Thoracic aorta (tissue), 2 donors: ENCODE results near the gene RNF31. TPM values are rescaled to one million over a fixed set of nuclear protein-coding genes. Genes with fewer than 3 reads are reported as not detected.

ENCODE experiments used
- ATAC-seq: fragments of 150-250 bp; one replicate; pipeline ENCODE4 v1.8.0; 2017; ENCODE audit warnings: low read depth; ENCODE audit not compliant: insufficient number of reproducible peaks, low FRiP score
- DNase-seq: peaks from one replicate; pipeline ENCODE4 v3.0.0-alpha.2; 2020; ENCODE audit warnings: low spot score
- H3K27ac ChIP-seq, 2 donors: fragments of 200-600 bp; sonication (generic); 1 replicate in 1 of 2; 2 replicates in 1 of 2; pipeline ENCODE4 v1.5.1; 2016; ENCODE audit warnings: mild to moderate bottlenecking in 2 of 2, moderate library complexity in 2 of 2
- H3K27me3 ChIP-seq: fragments of 200-600 bp; sonication (generic); replicated peaks from 2 replicates; pipeline ENCODE4 v1.6.0; 2016; ENCODE audit warnings: mild to moderate bottlenecking; ENCODE audit not compliant: insufficient read depth
- H3K36me3 ChIP-seq: fragments of 200-600 bp; sonication (generic); one replicate; pipeline ENCODE4 v1.5.1; 2016
- H3K4me1 ChIP-seq, 2 donors: fragments of 200-600 bp; sonication (generic); 1 replicate in 1 of 2; 2 replicates in 1 of 2; pipeline versions ENCODE4 v1.5.1 to v1.6.0; 2016; ENCODE audit warnings: low read depth in 2 of 2, mild to moderate bottlenecking in 1 of 2; ENCODE audit not compliant: control insufficient read depth in 1 of 2
- H3K4me3 ChIP-seq: fragments of 200-600 bp; sonication (generic); 2 replicates; pipeline ENCODE4 v1.5.1; 2016; ENCODE audit warnings: mild to moderate bottlenecking
- H3K9me3 ChIP-seq: fragments of 200-600 bp; sonication (generic); 2 replicates; pipeline ENCODE4 v1.5.1; 2016
- total RNA-seq, 2 donors: library from RNA; depleted of rRNA; stranded (reverse); fragments of >200 nt; gene quantifications; one replicate each; pipeline versions ENCODE4 v1.1.0 to v1.2.3, GENCODE V29; 2016
- TF ChIP-seq, protein P1 (sequence below): fragments of 200-600 bp; sonication (generic); IDR thresholded peaks from one replicate; pipeline ENCODE4 v1.5.1; 2019; ENCODE audit warnings: antibody characterized with exemption

RNF31 gene
- total RNA-seq, 2 donors from 2014 or later = 60.4 to 94.6 TPM

DNA sequence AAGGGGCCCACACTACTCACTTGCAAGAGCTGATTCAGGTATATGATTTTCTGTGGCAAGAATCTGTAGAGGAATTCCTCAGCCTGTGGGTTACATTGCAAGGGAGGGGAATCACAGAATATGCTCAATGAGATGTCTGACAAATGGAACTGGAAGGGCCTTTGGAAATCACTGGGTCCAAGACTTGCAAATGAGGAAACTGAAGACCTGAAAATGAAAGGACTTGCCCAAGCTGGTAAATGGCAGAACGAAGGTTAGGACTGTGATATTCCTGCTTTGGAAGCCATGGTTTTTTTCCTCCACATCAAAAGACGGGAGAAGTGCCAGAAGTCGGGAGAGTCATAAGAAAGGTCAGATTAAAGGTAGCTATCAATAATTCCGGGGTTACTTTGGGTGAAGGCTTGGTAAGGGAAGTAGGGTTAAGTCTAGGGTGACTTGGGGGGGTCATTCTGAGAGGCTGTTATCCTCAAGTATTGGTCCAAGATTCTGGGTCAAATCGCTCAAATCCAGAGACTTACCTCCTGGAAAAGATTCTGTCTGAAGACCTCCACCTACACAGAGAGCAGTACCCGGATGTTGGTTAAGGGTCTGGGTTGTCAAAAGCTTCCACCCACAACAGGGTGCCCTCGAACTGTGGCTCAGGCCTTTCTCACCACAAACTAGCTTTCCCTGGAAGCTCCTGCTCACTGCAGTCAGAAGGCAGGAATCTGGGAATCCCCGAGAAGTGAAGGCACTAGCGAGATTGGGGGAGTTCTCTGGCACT is 1.4 kb upstream of the RNF31 start:
- DNase-seq (no peak), ATAC-seq (no peak)
- TF ChIP-seq, protein P1, sequence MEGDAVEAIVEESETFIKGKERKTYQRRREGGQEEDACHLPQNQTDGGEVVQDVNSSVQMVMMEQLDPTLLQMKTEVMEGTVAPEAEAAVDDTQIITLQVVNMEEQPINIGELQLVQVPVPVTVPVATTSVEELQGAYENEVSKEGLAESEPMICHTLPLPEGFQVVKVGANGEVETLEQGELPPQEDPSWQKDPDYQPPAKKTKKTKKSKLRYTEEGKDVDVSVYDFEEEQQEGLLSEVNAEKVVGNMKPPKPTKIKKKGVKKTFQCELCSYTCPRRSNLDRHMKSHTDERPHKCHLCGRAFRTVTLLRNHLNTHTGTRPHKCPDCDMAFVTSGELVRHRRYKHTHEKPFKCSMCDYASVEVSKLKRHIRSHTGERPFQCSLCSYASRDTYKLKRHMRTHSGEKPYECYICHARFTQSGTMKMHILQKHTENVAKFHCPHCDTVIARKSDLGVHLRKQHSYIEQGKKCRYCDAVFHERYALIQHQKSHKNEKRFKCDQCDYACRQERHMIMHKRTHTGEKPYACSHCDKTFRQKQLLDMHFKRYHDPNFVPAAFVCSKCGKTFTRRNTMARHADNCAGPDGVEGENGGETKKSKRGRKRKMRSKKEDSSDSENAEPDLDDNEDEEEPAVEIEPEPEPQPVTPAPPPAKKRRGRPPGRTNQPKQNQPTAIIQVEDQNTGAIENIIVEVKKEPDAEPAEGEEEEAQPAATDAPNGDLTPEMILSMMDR = no peak
- Histone ChIP-seq H3K27me3 (no peaks in the 10 kb centered on the region), H3K4me1 (peaks cover 18 to 36% of the 10 kb centered on the region in 2 donors), H3K27ac (peak overlapping the region; percentile 72 to 87), H3K36me3 (peaks cover 16% of the 10 kb centered on the region), H3K4me3 (peak overlapping the region; percentile 92), H3K9me3 (no peaks in the 10 kb centered on the region)

DNA sequence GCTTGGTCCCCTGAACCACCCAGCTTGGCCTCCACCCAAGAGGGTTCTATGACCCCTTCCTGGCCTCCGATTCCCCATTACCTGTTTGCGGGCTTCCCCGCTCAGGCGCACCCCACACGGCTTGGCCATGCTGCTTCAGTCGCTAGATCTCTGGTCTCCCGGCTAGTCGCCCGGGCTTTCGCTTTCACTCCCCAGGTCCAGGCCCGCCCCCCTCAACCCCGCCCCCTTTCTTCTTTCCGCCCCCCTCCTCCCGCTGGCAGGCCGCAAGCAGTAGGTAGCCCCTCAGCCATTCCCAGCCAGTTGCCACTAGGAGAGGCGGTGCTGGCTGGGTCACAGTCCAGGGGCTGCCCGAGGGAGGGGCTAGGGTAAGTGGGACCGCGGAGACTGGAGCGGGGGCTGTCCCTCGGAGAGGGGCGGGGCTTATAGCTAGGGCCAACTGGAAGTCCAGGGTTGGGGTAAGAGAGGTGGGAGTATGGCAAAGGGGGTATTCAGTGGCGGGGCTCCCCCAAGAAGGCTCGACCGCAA is 783 bp upstream of the RNF31 start, which contains the start of gene PSME2:
Gene PSME2 (minus strand): TSS at position 158 of the 525 bp plus-strand sequence. CDS start 29 bp downstream, at position 129.
- TF ChIP-seq, protein P1 = no peak
- Histone ChIP-seq H3K27me3 (no peaks in the 10 kb centered on the region), H3K36me3 (peaks cover 22% of the 10 kb centered on the region), H3K27ac (peak within 1 kb of the TSS; percentile 87 to 88), H3K4me1 (peaks cover 18 to 36% of the 10 kb centered on the region in 2 donors), H3K4me3 (peak within 1 kb of the TSS; percentile 92), H3K9me3 (no peaks in the 10 kb centered on the region)
- peak; percentile 88 for DNase-seq
- peak; percentile 65 for ATAC-seq

DNA sequence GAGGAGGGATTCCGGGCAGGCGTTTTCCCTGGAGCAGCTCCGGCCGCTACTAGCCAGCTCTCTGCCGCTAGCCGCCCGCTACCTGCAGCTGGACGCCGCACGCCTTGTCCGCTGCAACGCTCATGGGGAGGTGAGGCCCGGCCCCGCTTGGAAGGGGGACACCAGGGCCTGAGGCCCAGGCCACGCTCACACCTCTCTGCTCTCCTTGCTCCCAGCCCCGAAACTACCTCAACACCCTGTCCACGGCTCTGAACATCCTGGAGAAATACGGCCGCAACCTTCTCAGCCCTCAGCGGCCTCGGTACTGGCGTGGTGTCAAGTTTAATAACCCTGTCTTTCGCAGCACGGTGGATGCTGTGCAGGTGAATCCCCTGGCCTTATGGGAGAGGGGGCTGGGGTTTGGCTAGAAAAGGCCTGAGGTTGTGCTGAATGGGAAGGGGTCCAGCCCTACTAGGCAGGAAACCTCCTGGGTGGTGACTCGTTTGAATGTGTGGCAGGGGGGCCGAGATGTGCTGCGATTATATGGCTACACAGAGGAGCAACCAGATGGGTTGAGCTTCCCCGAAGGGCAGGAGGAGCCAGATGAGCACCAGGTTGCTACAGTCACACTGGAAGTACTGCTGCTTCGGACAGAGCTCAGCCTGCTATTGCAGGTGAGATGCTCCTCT is 597 bp downstream of the RNF31 start:
- TF ChIP-seq, protein P1 = no peak
- Histone ChIP-seq H3K27me3 (no peaks in the 10 kb centered on the region), H3K27ac (peak overlapping the region; percentile 87 to 88), H3K36me3 (peaks cover 26% of the 10 kb centered on the region), H3K9me3 (no peaks in the 10 kb centered on the region), H3K4me1 (peaks cover 13 to 30% of the 10 kb centered on the region in 2 donors), H3K4me3 (peak overlapping the region; percentile 92)
- ATAC-seq (no peak), DNase-seq (no peak)

DNA sequence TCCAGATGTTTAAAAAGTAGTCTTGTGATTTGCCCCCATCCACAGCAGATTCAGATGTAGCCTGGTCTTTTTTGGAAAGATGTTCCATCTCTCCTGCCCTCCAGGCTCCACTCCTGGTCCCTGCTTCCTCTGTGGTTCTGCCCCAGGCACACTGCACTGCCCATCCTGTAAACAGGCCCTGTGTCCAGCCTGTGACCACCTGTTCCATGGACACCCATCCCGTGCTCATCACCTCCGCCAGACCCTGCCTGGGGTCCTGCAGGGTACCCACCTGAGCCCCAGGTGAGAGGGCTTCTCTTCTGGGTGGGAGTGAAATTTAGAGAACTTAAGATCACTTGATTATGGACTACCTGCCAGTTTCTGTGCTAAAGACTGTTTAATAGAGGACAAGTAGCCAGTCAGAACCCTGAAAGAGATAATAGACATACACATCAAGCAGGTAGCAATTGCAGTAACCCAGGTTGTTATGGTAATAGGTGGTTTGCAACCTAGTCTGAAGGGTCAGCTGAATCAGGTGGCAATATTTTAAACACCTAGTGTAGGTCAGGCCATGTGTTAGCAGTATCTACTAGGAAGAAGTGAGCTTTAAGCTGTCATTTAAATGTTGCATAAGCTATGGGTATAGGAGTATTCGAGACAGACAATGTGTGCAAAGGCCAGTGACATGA is 2.1 kb downstream of the RNF31 start:
- DNase-seq (no peak), ATAC-seq (no peak)
- no peak overlapping the region for H3K27ac ChIP-seq
- H3K4me1 ChIP-seq = peaks cover 13 to 30% of the 10 kb centered on the region in 2 donors
- TF ChIP-seq, protein P1 = no peak
- H3K36me3 ChIP-seq = peaks cover 30% of the 10 kb centered on the region
- H3K27me3 ChIP-seq = no peaks in the 10 kb centered on the region
- H3K4me3 ChIP-seq = no peak overlapping the region
- no peaks in the 10 kb centered on the region for H3K9me3 ChIP-seq

DNA sequence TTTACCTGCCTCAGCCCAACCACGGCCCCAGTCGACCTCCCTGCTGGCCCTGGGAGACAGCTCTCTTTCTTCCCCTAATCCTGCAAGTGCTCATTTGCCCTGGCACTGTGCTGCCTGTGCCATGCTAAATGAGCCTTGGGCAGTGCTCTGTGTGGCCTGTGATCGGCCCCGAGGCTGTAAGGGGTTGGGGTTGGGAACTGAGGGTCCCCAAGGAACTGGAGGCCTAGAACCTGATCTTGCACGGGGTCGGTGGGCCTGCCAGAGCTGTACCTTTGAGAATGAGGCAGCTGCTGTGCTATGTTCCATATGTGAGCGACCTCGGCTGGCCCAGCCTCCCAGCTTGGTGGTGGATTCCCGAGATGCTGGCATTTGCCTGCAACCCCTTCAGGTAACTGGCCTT is 2.8 kb downstream of the RNF31 start:
- no peak for DNase-seq
- TF ChIP-seq, protein P1 = no peak
- Histone ChIP-seq H3K4me1 (peaks cover 13 to 28% of the 10 kb centered on the region in 2 donors), H3K9me3 (no peaks in the 10 kb centered on the region), H3K27me3 (no peaks in the 10 kb centered on the region), H3K27ac (no peak overlapping the region), H3K4me3 (no peak overlapping the region), H3K36me3 (peaks cover 35% of the 10 kb centered on the region)
- ATAC-seq = no peak
